Measurements from ENCODE around the gene SERPINB11.
"Not testable (repeated sequence)": the region's sequence is repeated elsewhere in the genome, so short reads cannot be mapped to it uniquely, and the experiment has no call there.

The SERPINB11 gene

GRCh38 chr18:63731215-63731614, 28.5 kb downstream of the SERPINB11 start:
- no peak for DNase-seq

GRCh38 chr18:63736876-63737275, 34.1 kb downstream of the SERPINB11 start:
- DNase-seq, result no peak

GRCh38 chr18:63741769-63742168, 39.0 kb downstream of the SERPINB11 start:
- no peak for DNase-seq

GRCh38 chr18:63747006-63747405, 44.2 kb downstream of the SERPINB11 start:
- no peak for DNase-seq

GRCh38 chr18:63749489-63749888, 46.7 kb downstream of the SERPINB11 start:
- DNase-seq, result no peak

- DNase-seq, result no peak
Observed at GRCh38 chr18:63752636-63753035, 49.9 kb downstream of the SERPINB11 start.

- no peak for DNase-seq
Observed at GRCh38 chr18:63753676-63754075, 50.9 kb downstream of the SERPINB11 start.

- DNase-seq, result no peak
Observed at GRCh38 chr18:63757541-63757940, 54.8 kb downstream of the SERPINB11 start.

- no peak for DNase-seq
Observed at GRCh38 chr18:63758615-63759240, 56.0 kb downstream of the SERPINB11 start.

GRCh38 chr18:63759786-63760185, 57.0 kb downstream of the SERPINB11 start:
- not testable (repeated sequence) for DNase-seq

- DNase-seq, result no peak
Observed at GRCh38 chr18:63762518-63762917, 59.8 kb downstream of the SERPINB11 start.

GRCh38 chr18:63763831-63764600, 61.3 kb downstream of the SERPINB11 start:
- DNase-seq, result no peak

- DNase-seq, result no peak
Observed at GRCh38 chr18:63765837-63766236, 63.1 kb downstream of the SERPINB11 start.
